NK-92 treated with Interleukin-12 subunit alpha and Interleukin-12 subunit beta, amount 100 ng/mL, for 24 hours (cell line): ENCODE measurements around the gene CCDC97.

Source experiments
- DNase-seq: peaks from one replicate; lab custom pipeline; 2025; lab: John Stamatoyannopoulos, UW

CCDC97 gene

DNA sequence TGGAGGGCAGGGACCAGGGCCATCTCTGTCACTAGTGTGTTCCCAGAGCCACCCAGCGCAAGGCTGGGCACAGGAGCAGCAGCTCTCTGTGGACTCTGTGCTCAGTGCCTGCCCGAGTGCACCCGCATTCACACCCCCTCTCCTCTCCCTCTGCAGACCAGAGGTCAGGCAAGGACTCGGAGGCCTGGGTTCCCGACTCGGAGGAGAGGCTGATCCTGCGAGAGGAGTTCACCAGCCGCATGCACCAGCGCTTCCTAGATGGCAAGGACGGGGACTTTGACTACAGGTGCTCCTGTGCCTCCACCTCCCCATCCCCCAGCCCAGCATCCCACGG, 10.2 kb downstream of the CCDC97 start:
- DNase-seq = no peak

DNA sequence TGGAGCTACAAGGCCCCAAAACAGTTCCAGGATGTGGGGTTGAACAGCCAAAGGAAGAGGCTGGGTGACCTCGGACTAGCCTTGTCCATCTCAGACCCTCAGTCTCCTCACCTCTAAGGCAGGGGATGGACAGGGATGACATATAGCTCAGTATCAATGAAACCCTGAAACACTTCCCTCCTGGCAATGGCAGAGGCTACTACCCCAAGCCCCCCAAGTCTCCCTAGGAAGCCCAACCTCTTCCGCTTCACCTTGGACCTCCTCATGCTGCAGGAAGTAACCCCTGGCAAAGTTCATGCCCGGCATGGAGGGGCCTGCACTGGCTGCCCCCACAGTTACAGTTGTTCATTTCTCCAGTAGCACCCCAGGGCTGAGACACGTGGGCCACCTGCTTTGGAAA, 10.6 kb downstream of the CCDC97 start:
- DNase-seq = no peak

DNA sequence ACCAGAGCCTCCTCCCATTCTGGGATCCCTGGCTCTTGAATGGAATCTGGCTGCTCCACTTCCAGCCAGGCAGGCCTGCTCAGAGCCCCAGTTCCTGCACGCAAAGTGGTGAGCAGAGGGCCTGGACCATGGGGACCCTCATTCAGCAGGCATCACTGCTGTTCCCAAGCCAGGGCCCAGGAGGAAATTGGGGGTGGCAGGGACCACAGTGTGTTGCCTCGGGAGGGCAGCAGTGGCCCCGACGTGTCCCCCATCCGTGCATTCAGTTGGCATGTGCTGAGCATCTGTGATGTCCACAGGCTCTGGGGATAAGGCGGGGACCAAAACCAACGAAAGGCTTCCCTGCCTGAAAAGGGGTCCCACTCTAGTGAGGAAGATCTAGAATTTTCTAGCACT, 11.2 kb downstream of the CCDC97 start:
- no peak for DNase-seq

DNA sequence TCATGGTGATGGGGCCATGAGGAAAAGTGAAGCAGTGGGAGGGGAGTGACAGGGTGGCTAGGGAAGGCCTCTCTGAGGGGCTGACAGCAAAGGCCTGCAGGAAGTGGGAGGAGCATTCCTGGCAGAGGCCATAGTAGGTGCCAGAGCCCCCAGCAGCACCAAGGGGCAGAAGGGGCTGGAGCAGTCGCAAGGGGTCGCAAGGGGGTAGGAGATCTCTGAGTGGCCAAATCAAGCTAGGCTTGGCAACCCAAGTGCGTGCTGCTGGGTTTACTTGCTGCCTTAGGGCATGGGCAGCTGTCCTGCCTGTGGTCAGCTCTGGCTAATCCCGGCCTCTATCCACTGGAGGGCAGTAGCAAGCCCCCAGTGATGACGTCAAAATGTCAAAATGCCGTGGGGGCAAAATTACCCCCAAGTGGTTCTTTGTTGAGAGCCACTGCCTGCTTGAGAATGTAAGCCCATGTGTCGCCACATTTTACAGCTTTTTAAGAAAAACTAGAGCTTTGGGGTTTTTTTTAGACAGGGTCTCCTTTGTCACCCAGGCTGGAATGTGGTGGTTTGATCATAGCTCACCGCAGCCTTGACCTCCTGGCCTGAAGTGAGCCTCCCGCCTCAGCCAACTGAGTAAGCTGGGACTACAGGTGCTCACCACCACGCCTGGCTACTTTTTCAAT, 11.8 kb downstream of the CCDC97 start:
- no peak for DNase-seq

DNA sequence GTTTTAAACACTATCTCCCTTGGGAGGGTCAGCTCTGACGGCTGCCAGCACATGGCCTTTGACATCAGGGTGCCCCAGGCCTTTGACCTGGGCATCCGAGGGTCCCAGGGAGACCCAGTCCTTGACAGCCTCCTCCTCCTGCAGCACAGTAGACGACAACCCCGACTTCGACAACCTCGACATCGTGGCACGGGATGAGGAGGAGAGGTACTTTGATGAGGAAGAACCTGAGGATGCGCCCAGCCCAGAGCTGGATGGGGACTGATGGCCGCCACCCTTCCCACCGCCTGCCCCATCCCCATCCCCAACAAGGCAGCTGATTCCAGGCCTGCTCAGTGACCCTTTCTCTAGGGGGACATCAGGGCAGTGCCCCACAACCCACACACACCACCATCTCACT, 12.5 kb downstream of the CCDC97 start:
- no peak for DNase-seq

DNA sequence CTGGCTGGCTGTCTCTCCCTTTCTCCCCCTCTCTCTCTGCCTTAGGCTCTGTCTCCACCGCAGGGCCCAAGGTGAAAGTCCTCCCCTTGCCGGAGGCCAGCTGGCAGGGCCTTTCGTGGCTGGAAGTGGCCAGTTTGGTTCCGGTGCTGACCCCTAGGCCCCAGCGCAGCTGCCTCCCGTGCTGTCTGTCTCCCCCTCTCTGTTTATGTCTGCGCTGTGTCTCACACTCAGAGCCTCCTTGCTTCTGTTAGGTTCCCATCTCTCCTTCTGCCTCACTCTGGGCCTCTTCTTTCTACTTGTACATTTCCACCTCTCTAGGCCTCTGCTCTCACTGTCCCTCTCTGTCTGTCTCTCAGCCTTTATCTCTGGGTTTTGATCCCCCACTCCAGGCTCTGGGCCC, 13.1 kb downstream of the CCDC97 start:
- DNase-seq = no peak

DNA sequence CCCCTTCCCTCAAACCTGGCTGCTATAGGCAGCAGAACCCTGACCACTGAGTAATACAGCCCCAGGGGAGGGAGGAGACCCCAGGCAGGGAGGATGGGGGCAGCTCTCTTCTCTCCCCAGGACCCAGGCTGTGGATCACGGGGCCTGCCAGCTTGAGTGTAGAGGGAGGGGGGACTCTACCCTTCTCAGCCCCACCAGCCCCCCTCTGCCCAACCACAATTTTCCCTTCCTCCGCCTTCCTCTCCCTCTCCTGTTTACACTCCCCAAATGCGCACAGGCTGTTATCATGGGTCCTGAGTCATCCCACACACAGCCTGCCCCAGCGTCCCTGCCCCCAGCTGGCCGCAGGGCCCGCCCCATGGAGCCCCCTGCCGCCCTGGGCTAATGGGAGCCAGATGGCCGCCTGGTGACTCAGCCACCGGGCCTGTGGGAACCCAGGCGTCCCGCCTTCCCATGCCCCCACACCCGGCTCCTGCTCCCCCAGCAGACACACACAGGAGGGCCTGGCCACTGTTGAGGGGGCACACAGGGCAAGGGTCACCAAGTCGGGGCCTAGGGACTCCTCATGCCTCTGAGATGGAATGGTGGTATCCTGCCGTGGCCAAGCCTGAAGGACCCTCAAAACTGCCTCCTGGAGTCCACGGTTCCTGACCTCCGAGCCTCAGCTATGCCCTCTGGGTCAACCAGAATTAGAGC, 13.6 kb downstream of the CCDC97 start:
- DNase-seq = no peak

DNA sequence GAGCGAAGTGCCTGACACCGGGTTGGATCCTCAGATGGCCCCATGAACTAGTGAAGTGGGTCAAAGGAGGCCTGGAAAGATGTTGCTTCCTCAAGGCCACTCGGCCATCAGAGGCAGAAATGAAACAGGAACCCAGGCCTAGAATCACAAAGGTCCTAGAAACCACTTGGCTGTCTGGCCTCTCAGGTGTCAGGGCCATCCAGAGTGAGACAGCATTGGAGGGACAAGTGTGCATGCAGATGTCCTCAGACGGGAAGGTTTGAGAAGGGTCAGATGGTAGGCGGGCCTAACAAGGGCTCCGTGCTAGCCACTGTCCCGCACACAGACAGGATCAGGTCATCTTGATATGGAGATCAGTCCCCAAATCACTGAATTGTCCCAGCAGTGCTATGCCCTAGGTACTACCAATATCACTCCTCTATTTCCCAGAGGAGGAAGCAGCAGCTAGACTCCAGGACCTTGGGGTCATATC, 14.3 kb downstream of the CCDC97 start:
- no peak for DNase-seq

DNA sequence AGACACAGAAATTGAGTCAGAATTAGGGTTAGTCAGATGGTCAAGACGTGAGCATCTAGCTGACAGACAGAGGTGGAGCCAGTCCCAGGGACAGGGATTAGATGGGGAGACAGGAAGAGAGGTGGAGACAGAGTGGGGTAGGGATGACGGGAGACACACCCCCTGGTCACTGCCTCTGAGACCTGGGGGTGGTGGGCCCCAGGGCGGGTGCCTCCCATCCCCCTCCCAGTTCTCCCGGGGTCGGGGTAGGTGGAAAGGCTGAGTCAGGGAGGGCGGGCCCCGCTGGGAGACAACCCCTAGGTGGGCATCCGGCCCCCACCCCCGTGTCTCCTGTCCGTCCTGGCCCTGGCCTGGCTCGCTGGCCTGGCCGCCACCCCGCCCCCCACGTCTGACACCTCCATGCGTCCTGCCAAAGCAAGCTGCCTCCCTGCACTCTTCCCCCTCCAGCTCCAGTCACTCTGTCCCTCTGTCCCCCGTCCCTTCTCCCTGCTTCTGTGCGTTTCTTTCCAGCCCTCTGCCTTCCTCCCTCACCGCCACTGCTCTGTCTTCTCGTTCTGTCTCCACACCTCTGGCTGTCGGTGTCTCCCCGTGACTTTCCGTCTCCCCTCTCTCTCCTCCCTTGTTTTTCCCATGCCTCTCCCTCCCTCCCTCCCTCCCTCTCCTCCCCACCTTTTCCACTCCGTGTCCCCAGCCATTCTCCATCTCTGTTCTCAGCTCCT, 15.1 kb downstream of the CCDC97 start:
- DNase-seq = no peak

DNA sequence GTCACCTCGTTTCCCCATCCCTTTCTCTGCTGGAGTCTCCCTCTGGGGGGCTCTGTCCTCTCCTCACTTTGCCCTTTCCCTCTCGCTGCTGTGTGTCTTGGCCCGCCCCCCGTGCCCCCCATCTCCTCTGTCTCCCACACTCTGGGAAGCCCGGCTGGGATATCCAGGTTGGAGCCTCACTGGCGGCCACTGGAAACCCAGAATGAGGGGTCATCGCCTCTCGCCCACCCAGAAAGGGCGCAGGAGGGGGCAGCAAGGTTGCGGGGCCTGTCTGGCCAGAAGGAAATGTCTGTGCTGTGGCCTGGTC, 15.6 kb downstream of the CCDC97 start:
- no peak for DNase-seq

DNA sequence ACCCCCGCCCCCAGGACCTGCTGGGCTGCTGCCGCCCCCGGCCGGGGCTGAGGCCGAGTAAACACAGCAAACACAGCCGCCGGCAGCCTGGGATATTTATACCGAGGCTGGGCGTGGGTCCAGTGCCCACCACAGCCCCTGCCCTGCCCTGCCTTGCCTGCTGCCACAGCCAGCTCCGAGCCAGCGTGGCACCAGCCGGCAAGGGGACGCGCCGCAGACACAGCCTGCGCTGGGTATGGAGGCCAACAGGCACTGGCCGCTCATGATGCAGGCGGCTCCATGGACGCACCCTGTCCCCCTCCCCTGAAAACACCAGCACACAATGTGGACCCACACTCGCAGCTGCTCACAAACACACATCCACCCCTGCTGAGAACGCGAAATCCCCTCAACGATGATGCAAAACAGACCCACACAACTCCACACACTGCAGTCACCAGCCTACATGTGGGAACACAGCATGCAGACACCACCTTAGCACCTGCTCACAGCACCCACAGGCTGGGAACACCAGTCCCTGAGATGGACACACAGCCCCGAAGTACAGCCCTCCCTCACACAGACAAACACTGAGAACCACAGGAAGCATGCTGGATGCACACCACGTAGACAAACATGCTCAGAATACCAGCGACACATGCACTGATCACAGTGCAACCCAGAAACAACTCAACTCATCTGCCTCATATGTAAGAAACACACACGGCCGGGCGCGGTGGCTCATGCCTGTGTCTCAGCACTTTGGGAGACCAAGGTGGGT, 16.2 kb downstream of the CCDC97 start:
- no peak for DNase-seq

DNA sequence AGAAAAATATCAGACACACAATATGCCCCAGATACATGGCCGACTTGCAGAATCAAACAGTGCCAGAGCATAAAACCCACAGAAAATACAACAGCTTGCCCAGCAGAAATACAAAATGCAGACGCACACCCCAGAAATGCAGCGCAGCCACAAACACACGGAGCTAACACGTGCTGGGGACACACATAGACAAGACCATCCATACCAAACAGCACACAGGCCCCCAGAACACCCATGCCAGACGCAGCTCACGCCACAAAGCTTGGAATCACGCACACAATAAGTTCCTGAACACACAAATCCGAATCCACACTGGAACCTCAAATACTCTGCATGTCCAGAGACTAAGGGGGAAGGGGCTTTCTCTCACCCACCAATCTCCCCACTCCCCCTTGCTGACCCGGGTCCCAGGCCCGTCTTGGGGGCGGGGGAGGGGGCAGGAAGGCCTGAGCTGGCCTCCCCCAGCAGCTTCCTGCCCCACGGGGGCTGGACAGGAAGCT, 17.2 kb downstream of the CCDC97 start:
- DNase-seq = no peak

DNA sequence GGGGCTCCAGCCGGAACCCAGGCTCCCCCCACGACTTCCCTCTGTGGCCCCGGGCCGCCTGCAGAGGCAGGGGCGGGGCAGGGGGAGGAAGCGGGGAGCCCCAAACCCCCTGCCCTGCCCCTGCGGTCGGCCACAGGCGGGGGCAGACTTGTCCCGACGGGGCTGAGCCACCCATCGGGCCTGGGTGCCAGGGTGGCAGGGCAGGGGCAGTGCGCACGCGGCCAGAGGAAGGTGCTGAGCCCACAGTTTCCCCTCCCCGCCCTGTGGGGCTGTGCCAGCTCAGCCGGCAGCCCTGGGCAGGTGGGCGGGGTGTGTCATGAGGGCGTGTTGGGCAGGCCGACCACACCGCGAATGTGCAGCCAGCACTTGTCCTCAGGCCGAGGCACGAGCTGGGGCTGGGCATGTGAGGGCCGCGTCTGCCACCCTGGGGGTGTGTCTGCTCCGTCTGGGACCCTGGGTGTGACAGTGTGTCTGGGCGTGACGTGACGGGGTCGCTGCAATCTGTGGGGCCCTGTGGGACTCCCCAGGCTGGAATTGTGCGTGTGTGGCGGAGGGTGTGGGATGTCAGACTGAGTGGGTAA, 17.7 kb downstream of the CCDC97 start:
- peak; percentile 87 for DNase-seq

DNA sequence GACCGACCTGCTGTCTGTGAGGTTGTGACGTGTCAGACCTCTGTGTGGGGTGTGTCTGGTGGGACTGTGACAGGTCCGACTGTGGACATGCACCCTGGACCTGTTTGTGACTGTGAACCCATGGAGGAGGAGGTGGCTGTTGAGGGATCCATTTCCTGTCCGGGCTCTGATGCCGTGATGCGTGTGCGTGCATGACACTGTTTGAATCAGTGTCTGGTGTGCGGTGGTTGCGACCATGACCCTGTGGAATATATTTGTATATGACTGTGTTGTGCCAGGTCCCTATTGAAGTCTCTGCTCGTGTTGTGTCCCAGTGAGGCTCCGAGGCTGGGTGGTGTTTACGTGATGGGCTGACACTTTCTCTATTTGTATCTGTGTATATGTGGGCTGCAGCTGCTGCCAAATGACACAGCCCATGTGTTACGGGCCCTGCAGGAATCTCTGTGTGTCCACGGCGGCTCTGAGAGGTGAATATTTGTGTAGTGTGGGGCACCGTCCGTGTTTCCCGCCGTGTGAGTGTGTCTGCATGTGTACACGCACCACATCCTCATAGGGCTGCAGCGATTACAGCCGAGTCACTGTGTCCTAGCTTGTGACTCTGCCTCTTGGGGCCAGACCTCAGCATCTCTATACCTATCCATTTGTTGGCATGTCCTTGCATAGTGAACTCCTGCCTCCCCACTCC, 18.3 kb downstream of the CCDC97 start:
- no peak for DNase-seq

DNA sequence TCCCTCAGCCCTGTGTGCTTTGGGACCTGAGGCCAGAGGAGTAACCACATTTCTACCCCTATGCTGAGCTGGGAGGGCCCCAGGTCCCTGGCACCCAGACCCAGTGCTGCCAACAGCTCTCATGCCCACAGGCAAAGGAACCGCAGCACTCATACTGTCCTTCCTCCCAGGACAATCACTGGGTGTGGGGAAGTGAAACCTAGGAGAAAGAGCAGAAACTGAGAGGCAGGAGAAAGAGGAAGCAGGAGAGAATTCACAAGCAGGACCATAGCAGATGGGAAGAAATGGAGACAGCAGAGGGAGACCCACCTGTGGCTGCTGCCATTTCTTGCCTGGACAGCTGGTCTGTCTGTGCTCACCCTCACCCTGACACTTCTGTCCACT, 18.9 kb downstream of the CCDC97 start:
- DNase-seq = no peak

DNA sequence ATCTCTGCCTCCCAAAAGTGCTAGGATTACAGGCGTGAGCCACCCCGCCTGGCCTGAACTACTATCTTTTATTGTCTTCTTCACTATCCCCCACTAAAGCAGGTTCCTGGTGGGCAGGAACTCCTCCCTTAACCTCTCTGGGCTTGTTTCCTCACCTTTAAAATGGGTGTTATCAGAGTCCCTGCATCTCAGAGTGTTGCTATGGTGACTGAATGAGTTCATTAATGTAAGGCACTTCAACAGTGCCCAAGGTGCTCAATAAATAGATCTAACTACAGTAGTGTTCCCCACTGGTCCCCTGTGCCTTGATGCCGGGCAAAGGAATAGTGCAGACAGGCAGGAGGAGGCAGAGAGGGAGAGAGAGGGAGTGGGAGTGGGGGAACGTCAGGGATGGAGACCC, 20.5 kb downstream of the CCDC97 start:
- DNase-seq = no peak

DNA sequence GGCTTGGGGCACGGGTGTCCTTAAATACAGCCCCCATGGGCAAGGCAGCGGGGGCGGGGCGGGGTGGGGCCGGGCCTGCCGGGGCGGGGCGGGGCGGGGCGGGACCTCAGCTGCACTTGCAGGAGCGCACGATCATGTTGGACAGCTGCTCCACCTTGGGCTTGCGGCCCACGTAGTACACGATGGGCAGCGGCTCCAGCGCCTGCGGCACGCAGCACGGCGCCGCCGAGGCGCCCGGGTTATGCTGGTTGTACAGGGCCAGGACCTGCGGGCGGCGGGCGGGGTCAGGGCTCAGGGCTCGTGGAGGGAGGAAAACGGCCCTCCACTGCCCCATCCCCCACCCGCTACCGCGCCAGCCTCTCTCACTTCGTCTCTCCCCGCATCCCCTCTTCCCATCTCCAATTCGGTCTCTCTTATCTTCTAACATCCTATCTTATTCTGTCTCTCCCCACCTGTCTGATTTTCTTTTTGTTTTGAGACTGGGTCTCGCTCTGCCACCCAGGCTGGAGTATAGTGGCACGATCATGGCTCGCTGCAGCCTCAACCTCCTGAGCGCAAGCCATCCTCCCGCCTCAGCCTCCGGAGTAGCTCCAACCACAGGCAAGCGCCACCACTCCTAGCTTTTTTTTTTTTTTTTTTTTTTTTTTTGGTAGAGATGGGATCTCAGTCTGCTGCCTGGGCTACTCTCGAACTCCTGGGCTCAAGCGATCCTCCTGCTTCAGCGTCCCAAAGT, 21.1 kb downstream of the CCDC97 start:
- DNase-seq = no peak

DNA sequence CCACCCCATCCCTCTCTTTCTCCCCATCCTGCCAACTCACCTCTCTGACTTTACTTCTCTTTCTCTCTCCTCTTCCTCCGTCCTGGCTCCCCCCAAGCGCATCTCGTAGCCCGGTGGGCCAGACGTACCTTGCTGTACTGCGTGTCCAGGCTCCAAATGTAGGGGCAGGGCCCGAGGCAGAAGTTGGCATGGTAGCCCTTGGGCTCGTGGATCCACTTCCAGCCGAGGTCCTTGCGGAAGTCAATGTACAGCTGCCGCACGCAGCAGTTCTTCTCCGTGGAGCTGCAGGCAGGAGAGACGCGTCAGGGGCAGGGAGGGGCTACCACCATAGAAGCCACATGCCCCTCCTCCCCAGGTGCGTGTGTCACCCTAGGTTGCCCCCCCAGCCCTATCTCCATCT, 22.0 kb downstream of the CCDC97 start:
- no peak for DNase-seq

DNA sequence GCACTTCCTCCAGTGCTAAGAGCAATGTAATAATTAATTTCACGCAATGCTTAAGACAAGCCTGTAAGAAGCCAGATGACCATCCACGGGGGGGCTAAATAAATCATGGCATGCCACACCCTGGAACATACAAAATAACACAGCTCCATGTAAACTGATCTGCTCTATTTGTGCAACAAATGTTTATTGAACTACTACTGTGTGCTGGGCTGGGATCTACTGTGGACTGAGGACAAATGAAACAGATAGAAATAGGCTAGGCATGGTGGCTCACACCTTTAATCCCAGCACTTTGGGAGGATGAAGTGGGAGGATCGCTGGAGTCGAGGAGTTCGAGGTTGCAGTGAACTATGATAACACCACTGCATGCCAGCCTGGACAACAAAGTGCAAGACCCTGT, 22.5 kb downstream of the CCDC97 start:
- no peak for DNase-seq

DNA sequence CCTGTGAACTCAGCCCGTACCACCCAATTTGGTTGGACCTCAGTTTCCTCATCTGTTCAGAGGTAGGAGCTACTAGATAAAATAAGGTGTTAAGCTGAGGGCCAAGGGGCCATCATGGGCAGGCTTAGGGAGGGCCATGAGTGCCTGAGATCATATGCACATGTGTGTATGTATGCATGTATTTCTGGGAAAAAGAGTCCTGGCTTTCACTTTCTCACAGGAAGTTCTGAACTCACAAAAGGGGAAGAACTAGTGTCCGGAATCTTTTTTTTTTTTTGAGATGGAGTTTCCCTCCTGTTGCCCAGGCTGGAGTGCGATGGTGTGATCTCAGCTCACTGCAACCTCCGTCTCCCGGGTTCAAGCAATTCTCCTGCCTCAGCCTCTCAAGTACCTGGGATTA, 24.8 kb downstream of the CCDC97 start:
- no peak for DNase-seq

DNA sequence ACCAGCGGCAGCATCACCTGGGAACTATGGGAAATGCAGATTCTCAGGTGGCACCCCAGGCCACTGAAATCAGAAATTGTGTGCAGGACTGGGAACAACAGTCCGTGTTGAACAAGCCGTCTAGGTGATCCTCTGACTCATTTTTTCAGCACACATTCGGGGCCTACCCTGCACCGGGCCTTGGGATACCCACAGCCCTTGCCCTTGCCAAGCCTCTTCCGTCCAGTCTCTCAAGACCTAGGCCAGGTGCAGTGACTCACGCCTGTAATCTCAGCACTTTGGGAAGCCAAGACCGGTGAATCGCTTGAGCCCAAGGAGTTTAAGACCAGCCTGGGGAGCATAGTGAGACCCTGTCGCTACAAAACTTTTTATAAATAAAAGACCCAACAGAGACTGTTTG, 25.5 kb downstream of the CCDC97 start:
- no peak for DNase-seq
